Activated T-cell treated with anti-CD3 and anti-CD28 coated beads, Interleukin-2, amount 50 U/mL, for 72 hours (primary cell): ENCODE data around the gene URM1. TPM values are rescaled to one million over a fixed set of nuclear protein-coding genes. Genes with fewer than 3 reads are reported as not detected.
"Not testable (repeated sequence)": the region's sequence is repeated elsewhere in the genome, so short reads cannot be mapped to it uniquely, and the experiment has no call there.

Source experiments
- ATAC-seq, 2 donors: fragments of 150-1000 bp; cut with Tn5 transposase; replicated peaks in 1 of 2; 2 replicates each; pipeline ENCODE4 v1.10.0; 2021; ENCODE audit warnings: moderate library complexity in 2 of 2, mild to moderate bottlenecking in 1 of 2
- DNase-seq, 2 donors: peaks; one replicate each; pipeline ENCODE4 v3.0.0; 2021 to 2022; ENCODE audit warnings: mixed read lengths in 1 of 2
- H3K27ac Mint-ChIP-seq: one replicate; pipeline ENCODE4 v1.8.0; 2022; ENCODE audit warnings: mild to moderate bottlenecking, moderate library complexity, mixed read lengths
- H3K27me3 Mint-ChIP-seq: one replicate; pipeline ENCODE4 v1.8.0; 2022; ENCODE audit warnings: low read depth, mixed read lengths
- H3K36me3 Mint-ChIP-seq, 2 donors: one replicate each; pipeline ENCODE4 v1.8.0; 2022; ENCODE audit warnings: mixed read lengths in 2 of 2, mild to moderate bottlenecking in 1 of 2; ENCODE audit not compliant: insufficient read depth in 2 of 2
- H3K4me1 Mint-ChIP-seq: one replicate; pipeline ENCODE4 v1.8.0; 2022; ENCODE audit warnings: low read depth, mixed read lengths
- H3K4me3 Mint-ChIP-seq, 2 donors: one replicate each; pipeline ENCODE4 v1.8.0; 2022; ENCODE audit warnings: mild to moderate bottlenecking in 2 of 2, mixed read lengths in 2 of 2, moderate library complexity in 2 of 2
- H3K9me3 Mint-ChIP-seq, 2 donors: one replicate each; pipeline ENCODE4 v1.8.0; 2022; ENCODE audit warnings: mixed read lengths in 2 of 2
- total RNA-seq, 2 donors: library from RNA; stranded (reverse); gene quantifications; one replicate each; pipeline ENCODE4 v1.2.3, GENCODE V29; 2022

The URM1 gene
- total RNA-seq, 2 donors from 2014 or later: 62.8 to 69.3 TPM

DNA sequence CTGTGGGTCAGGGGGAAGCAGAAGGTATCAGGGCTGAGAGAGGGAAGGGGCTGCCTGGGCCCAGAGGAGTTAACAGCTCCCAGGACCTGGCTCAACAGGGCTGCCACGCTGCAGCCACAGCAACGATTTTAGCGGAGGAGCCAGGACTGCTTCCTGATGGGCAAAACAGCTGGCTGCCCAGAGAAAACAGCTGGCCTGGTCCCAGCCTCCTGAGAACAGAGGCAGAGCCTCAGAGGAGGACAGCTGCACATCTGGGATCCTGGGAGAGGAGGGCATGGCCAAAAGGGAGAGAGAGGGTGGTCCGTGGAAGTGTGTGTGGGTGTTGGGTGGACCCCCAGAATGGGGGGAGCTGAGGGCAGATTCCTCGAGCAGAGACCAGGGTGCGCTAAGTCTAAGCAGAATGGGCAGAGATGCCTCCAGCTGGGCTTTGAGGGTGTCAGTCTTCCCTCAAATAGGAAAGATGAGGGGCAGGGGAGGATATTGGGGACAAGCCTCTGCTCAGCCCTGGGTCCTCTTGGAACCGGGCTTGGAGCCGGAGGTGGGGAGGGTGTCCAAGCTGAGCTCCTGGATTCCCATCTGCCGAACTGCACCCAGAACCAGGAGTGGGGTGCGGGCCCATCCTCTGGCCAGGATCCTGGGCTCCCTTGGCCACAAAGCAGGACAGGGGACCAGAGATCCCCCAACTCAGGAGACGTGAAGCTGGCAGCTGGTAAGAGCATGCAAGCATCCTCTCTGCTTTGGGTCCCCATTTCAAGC, 40.4 kb downstream of the URM1 start:
- ATAC-seq (no peak), DNase-seq (no peak)
- Mint-ChIP-seq H3K4me3 (no peak overlapping the region), H3K27me3 (peaks cover 64% of the 10 kb centered on the region), H3K36me3 (no peaks in the 10 kb centered on the region), H3K27ac (no peak overlapping the region), H3K9me3 (no peaks in the 10 kb centered on the region), H3K4me1 (no peaks in the 10 kb centered on the region)

DNA sequence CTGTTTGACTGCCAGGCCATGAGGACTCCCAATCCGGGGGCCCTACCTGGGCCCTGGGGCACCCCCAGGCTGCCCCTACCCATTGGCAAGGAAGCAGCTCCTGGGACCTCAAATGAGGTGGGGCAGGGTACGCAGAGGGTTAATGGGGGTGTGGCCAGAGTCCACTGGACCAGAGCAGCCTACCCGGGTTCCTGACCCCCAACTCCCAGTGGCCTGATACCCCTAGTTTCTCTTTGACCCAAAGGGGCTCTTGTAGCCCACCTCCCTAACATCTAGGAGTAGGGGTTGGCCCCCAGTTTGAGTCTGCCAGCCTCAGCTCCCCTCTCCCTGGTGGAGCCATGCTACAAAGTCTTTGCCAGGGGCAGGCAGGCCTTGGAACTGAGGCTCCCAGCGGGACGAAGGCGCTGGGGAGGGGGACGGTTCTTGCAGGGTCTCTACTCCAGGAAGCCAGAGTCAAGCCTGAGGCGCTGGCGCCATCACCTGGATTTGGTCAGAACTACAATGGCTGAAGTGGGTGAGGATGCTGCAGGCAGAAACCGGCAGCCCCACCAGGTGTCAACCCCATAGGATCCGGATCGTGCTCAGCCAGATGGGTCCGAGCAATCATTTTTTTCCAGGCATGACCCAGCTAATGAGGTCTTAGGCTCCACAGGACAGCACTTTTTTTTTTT, 41.1 kb downstream of the URM1 start:
- DNase-seq (peak; percentile 64 to 73), ATAC-seq (peak; percentile 71 to 76)
- H3K4me1 Mint-ChIP-seq: no peaks in the 10 kb centered on the region
- no peaks in the 10 kb centered on the region for H3K9me3 Mint-ChIP-seq
- H3K4me3 Mint-ChIP-seq: no peak overlapping the region
- H3K27ac Mint-ChIP-seq: no peak overlapping the region
- no peaks in the 10 kb centered on the region for H3K36me3 Mint-ChIP-seq
- H3K27me3 Mint-ChIP-seq: peaks cover 64% of the 10 kb centered on the region

DNA sequence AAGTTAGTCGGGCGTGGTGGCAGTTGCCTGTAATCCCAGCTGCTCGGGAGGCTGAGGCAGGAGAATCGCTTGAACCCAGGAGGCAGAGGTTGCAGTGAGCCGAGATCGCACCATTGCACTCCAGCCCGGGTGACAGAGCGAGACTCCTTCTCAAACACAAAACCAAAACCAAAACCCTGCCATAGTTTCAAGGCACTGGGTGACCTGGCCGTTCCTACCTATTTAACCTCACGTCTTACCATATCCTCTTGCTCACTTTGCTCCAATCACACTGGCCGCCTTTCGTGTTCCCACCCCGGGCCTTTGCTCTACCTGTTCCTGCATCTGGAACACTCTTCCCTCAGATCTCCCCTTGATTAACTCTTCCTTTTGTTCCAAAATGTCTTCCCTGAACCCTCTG, 42.6 kb downstream of the URM1 start:
- H3K4me1 Mint-ChIP-seq, ATAC-seq, H3K36me3 Mint-ChIP-seq, H3K9me3 Mint-ChIP-seq, DNase-seq, H3K27ac Mint-ChIP-seq, H3K4me3 Mint-ChIP-seq: not testable (repeated sequence)
- peaks cover 57% of the 10 kb centered on the region for H3K27me3 Mint-ChIP-seq

DNA sequence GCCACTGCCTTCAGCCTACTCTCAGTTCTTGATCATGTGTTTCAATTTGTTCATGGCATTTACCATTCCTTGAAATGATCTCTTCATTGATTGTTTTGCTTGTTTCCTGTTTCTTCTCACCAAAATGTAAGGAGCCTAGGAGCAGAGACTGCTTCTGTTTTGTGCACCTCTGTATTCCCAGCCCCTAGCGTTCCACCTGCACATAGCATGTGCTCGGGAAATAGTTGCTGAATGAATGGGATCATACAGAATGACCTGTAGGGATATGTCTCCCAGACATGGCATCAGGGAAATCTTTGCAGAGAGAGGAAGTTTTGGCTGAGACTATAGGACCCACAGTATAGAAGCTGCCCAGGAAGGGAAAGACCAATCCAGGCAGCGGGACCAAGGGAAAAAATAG, 43.3 kb downstream of the URM1 start:
- no peak for DNase-seq

DNA sequence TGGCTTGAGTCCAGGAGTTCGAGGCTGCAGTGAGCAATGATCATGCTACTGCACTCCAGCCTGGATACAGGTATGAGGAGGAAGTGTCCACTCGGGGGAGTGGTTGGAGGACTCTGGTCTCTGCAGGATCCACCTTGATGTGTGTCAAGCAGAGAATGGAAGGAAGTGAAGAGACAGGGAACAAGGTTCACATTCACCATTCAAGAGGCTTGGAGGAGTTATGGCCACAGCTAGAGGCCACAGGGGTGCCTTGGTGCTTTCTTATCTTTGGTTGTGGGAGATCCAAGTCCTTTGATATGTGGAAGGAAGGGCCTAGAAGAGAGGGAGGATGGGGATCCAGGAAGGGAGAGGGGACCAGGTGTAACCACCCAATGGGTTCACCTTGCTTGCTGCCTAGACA, 44.1 kb downstream of the URM1 start:
- DNase-seq (no peak), ATAC-seq (no peak)
- no peaks in the 10 kb centered on the region for H3K36me3 Mint-ChIP-seq
- H3K9me3 Mint-ChIP-seq: no peaks in the 10 kb centered on the region
- H3K4me3 Mint-ChIP-seq: no peak overlapping the region
- H3K27me3 Mint-ChIP-seq: peaks cover 62% of the 10 kb centered on the region
- peaks cover 7% of the 10 kb centered on the region for H3K4me1 Mint-ChIP-seq
- H3K27ac Mint-ChIP-seq: no peak overlapping the region

More for the DNA sequence above, 43.3 kb downstream of the URM1 start:
- H3K4me1 Mint-ChIP-seq: peaks cover 1% of the 10 kb centered on the region
- no peak for ATAC-seq
- H3K4me3 Mint-ChIP-seq: no peak overlapping the region
- H3K36me3 Mint-ChIP-seq: no peaks in the 10 kb centered on the region
- peaks cover 64% of the 10 kb centered on the region for H3K27me3 Mint-ChIP-seq
- no peaks in the 10 kb centered on the region for H3K9me3 Mint-ChIP-seq
- H3K27ac Mint-ChIP-seq: no peak overlapping the region

DNA sequence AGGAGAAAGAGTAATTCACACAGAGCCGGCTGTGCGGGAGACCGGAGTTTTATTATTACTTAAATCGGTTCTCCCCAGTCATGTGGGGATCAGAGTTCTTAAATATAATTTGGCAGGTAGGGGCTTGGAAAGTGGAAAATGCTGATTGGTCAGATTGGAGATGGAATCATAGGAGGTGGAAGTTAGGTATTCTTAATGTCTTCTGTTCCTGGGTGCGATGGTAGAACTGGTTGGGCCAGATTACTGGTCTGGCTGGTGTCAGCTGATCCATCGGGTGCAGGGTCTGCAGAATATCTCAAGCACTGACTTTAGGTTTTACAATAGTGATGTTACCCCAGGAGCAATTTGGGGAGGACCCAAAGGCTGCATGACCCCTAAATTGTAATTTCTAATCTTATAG, 44.8 kb downstream of the URM1 start:
- H3K27me3 Mint-ChIP-seq: peaks cover 55% of the 10 kb centered on the region
- no peak overlapping the region for H3K4me3 Mint-ChIP-seq
- DNase-seq (no peak), ATAC-seq (no peak)
- H3K36me3 Mint-ChIP-seq: no peaks in the 10 kb centered on the region
- H3K9me3 Mint-ChIP-seq: no peaks in the 10 kb centered on the region
- peaks cover 7% of the 10 kb centered on the region for H3K4me1 Mint-ChIP-seq
- no peak overlapping the region for H3K27ac Mint-ChIP-seq

DNA sequence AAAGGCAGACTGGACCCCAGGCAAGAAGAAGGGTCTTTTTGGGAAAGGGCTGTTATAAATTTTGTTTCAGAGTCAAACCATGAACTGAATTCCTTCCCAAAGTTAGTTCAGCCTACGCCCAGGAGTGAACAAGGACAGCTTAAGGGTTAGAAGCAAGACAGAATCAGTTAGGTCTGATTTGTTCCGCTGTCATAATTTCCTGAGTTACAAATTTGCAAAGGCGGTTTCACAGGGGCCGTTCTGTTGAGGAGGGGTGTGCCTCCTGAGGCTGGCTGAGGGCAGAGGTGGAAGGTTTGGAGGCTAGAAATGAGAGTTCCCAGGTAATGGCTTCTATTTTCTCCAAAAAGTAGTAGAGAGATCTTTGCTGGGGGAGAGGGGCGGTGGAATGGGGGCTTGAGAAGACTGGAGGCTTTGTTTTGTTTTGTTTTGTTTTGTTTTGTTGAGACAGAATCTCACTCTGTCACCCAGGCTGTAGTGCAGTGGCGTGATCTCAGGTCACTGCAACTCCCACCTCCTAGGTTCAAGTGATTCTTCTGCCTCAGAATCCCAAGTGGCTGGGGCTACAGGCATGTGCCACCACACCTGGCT, 45.4 kb downstream of the URM1 start:
- H3K9me3 Mint-ChIP-seq: no peaks in the 10 kb centered on the region
- peaks cover 7% of the 10 kb centered on the region for H3K4me1 Mint-ChIP-seq
- H3K36me3 Mint-ChIP-seq: no peaks in the 10 kb centered on the region
- ATAC-seq: no peak
- H3K27me3 Mint-ChIP-seq: peaks cover 50% of the 10 kb centered on the region
- no peak overlapping the region for H3K27ac Mint-ChIP-seq
- H3K4me3 Mint-ChIP-seq: no peak overlapping the region
- DNase-seq: no peak

DNA sequence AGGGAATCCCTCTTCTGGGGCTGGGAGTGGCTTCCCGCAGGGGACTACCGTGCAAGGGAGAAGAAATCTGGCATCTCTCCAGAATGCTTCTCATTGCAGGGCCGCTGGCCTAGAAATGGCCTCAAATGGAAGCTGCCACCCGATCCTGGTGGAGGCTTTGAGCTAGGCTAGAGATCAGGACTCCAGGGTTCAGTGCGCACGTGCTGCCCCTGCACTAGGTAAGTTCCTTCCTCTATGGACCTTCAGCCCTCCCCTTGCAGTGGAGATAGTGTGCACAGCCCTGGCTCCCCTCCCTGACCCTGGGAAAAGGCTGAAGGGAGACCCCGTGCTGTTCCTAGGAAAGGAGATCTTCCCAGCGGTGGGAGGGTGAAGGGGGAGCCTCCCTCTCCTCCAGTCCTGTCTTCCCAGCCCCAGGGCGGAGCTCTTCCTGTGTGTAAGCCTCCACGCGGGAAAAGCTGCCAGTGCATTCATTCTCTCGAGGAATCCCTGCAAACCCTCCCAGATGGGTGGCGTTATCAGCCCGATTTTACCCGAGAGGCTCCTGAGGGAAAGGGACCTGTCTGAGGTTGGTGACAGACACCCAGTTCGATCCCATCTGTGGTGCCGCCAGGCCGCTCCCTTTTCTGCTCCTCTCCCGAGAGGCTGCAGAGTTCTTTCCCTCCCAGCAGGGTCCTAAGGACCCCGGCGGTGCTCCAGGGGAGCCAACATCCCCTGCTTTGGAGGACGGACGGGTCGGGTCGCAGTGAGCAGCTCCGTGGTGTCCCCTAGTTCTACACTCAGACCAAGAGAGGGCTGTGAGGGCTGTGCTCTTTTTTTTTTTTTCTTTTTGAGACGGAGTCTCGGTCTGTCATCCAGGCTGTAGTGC, 48.1 kb downstream of the URM1 start:
- Mint-ChIP-seq H3K4me1 (peaks cover 12% of the 10 kb centered on the region), H3K9me3 (no peaks in the 10 kb centered on the region), H3K36me3 (no peaks in the 10 kb centered on the region), H3K27ac (no peak overlapping the region), H3K4me3 (peak overlapping the region; percentile 88 to 89), H3K27me3 (peaks cover 40% of the 10 kb centered on the region)
- DNase-seq (peak in 1 of 2 donors; percentile 9), ATAC-seq (no peak)

DNA sequence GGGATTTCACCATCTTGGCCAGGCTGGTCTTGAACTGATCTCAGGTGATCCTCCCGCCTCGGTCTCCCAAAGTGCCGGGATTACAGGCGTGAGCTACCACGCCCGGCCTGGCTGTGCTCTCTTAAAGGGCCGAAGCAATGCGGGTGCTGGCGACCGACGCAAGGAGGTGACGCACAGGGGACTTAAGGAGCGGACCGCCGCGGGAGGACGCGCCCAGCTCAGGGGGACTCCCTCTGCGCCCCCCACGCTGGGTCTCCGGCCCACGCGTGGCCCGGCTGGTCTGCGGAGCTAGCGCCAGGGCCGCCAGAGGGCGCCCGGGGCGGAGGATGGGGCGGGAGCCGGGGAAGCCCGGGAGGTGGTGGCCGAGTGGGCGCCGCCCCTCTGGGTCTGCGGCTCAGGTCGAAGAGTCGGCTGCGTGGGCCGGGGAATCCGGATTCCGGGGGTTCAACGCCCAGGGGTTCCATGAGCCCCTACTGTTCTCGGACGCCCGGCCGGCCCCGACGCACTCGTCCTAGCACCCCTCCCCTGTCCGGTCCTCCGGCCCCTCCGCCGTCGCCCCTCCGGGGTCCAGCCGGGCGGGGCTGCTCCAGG, 49.0 kb downstream of the URM1 start:
- H3K36me3 Mint-ChIP-seq: no peaks in the 10 kb centered on the region
- no peaks in the 10 kb centered on the region for H3K9me3 Mint-ChIP-seq
- peak overlapping the region; percentile 88 to 89 for H3K4me3 Mint-ChIP-seq
- peak; percentile 85 to 88 for DNase-seq
- H3K27ac Mint-ChIP-seq: no peak overlapping the region
- ATAC-seq: peak; percentile 87
- peaks cover 12% of the 10 kb centered on the region for H3K4me1 Mint-ChIP-seq
- H3K27me3 Mint-ChIP-seq: peaks cover 32% of the 10 kb centered on the region

DNA sequence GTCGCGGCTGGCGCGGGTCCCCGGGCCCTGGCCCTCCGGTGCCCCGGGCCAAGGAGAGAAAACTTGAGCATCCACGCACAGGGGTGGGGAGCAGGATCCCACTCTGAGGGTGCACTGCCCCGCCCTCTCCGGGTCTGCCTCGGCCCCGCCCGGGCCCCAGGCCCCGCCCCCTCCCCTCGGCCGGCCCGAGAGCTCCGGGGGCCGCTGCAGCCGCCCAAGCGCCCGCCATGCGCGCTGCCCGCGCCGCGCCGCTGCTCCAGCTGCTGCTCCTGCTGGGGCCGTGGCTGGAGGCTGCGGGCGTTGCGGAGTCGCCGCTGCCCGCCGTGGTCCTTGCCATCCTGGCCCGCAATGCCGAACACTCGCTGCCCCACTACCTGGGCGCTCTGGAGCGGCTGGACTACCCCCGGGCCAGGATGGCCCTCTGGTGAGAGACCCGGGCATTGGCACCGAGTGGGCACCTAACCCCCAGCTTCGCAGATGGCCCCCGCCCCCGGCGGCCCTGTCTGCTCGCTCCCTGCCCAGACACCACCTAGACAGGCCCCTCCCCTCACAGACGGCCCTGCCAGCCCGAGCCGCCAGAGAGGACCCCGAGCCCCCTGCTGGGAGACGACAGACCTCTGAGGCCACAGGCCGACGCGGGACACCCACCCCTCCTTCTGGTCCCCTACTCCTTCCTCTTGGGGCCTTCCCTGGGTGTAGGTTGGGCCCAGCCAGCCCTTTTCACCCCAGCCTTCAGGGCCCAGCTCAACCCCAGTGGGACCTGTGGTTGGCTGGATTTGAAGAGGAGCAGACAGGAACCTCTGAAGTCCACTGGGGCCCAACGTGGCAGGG, 49.7 kb downstream of the URM1 start, which contains the start of gene CERCAM:
TSS of gene CERCAM (plus strand) at position 207 of the 831 bp plus-strand sequence. CDS start at position 228, 21 bp downstream.
- Mint-ChIP-seq H3K4me3 (peak within 1 kb of the TSS; percentile 88 to 89), H3K9me3 (no peaks in the 10 kb centered on the region), H3K27me3 (peaks cover 25% of the 10 kb centered on the region), H3K27ac (no peak within 1 kb of the TSS), H3K36me3 (no peaks in the 10 kb centered on the region), H3K4me1 (peaks cover 12% of the 10 kb centered on the region)
- peak; percentile 86 for ATAC-seq
- DNase-seq: peak; percentile 57 to 60

DNA sequence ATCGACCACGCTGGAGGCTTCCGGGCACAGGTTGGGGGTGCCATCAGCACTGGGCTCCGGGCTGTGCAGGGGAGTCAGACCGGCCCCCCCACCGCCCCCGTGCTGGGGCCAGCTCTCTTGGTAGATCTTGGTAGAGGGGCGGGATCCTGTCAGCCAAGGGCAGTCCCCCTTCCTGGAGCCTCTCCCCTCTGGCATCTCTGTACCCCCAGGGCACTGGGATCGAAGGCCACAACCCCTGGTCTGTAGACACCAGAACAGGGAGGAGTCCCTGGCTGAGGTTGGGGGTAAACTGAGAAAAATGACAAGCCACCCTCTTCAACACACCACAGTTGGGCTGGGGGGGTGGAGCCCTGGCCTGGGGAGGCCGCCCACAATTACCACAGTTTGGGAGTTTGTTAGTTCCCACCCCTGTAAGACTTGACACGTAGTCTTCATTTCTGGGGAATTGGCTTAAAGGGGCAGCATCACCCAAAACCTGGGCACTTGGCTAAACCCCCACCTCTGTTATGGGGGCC, 50.4 kb downstream of the URM1 start:
- no peaks in the 10 kb centered on the region for H3K9me3 Mint-ChIP-seq
- DNase-seq: peak in 1 of 2 donors; percentile 6
- no peak for ATAC-seq
- peaks cover 12% of the 10 kb centered on the region for H3K4me1 Mint-ChIP-seq
- H3K27me3 Mint-ChIP-seq: peaks cover 18% of the 10 kb centered on the region
- H3K27ac Mint-ChIP-seq: no peak overlapping the region
- peak overlapping the region; percentile 73 to 76 for H3K4me3 Mint-ChIP-seq
- H3K36me3 Mint-ChIP-seq: no peaks in the 10 kb centered on the region
